Testis (tissue), 2 donors: ENCODE data around the gene EGFR.

Source experiments
- POLR2A ChIP-seq: fragments of 450-650 bp; IDR thresholded peaks from one replicate; pipeline ENCODE4 v1.6.1; 2017; ENCODE audit warnings: antibody characterized with exemption, mild to moderate bottlenecking, moderate library complexity
- TF ChIP-seq, protein P1 (sequence below), 3 experiments: fragments of 450-650 bp in 2 of 3; fragments of 200-600 bp in 1 of 3; sonication (generic) in 1 of 3; IDR thresholded peaks; one replicate each; pipeline ENCODE4 v1.5.1; 2016 to 2019; ENCODE audit warnings: antibody characterized with exemption in 3 of 3, mild to moderate bottlenecking in 2 of 3, moderate library complexity in 1 of 3

DNA sequence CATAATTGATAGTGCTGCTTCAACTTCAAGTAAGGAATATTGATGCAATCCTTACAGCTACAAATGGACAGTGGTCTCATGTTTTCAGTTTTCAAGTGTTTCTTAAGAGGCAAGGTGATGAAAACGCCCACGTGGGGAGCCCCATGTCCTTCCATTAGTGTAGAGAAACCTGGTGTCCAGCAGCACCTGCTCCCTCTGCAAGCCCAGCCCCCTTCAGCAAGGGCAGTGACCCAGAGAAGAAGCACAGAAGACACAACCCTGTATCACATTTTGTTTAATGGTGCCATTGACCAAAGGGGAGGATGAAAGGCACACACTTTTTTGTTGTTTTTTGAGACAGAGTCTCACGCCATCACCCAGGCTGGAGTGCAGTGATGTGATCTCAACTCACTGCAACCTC, 143.7 kb downstream of the EGFR start:
- TF ChIP-seq POLR2A, result no peak
- TF ChIP-seq, protein P1, sequence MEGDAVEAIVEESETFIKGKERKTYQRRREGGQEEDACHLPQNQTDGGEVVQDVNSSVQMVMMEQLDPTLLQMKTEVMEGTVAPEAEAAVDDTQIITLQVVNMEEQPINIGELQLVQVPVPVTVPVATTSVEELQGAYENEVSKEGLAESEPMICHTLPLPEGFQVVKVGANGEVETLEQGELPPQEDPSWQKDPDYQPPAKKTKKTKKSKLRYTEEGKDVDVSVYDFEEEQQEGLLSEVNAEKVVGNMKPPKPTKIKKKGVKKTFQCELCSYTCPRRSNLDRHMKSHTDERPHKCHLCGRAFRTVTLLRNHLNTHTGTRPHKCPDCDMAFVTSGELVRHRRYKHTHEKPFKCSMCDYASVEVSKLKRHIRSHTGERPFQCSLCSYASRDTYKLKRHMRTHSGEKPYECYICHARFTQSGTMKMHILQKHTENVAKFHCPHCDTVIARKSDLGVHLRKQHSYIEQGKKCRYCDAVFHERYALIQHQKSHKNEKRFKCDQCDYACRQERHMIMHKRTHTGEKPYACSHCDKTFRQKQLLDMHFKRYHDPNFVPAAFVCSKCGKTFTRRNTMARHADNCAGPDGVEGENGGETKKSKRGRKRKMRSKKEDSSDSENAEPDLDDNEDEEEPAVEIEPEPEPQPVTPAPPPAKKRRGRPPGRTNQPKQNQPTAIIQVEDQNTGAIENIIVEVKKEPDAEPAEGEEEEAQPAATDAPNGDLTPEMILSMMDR (IDR thresholded peaks at IDR 0.05), result no peak
